HG02870 (cell line): Measurements from ENCODE around the gene ADGRL3.

Source experiments
- ATAC-seq: cut with Tn5 transposase; IDR thresholded peaks from one replicate; pipeline ENCODE4 v1.9.1; 2021; ENCODE audit warnings: mild to moderate bottlenecking, moderate library complexity; ENCODE audit not compliant: unreplicated experiment

The ADGRL3 gene

GRCh38 chr4:62030958-62031357 is 830.8 kb downstream of the ADGRL3 start:
- no peak for ATAC-seq

DNA sequence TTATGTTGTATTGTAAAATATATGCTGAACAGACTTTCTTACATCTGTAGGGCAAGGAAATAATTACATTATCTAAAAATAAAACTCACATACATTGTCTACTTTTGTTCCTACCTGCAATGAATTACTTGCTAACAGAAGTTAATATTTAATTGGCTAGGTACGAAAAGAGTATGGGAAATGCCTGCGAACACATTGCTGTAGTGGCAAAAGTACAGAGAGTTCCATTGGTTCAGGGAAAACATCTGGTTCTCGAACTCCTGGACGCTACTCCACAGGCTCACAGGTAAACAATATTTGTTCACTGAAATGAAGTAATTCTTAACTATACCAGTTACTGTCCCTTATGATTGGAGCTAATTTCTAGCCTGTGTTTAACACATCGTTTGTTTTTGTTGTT is 837.4 kb downstream of the ADGRL3 start:
- ATAC-seq: no peak

DNA sequence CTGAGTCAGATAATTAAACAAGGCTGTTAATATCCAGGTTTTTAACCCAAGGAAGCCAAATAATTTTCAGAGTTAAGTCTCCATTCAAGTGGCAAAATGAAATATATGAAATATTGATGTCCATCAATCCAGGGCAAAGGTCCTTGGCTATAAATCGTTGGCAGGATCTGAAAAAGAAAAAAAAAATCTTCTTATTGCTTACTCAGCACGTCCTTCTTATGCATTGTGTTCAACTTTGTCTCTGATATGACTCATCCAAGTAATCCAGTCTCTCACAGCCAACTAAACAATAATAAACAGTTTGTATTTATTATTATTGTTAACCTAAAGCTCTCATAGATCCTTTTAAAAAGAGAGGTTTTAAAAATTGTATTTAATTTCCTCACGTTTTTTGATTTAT is 851.2 kb downstream of the ADGRL3 start:
- no peak for ATAC-seq

GRCh38 chr4:62053974-62054373 is 853.8 kb downstream of the ADGRL3 start:
- ATAC-seq: no peak

- no peak for ATAC-seq
These were observed 856.9 kb downstream of the ADGRL3 start for GRCh38 chr4:62057031-62057430.

DNA sequence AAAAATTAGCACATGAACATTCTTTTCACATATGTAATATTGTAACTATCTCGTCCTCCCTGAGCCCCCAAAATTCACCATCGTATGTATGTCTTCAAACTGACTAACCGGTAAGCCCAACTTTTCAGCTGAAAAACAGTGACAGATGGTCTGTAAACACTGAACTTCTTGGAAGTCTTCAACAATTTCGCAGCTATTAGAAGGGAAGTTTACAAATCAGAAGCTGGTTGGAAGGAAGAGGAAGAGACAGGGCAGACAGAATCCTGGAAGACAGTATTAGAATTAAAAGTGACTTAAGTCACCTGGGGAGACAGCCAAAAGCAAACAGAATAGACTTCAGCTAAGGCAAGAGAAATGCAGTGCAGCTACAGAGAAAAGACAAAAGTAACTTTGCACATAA is 858.4 kb downstream of the ADGRL3 start:
- no peak for ATAC-seq

- no peak for ATAC-seq
These were observed 870.2 kb downstream of the ADGRL3 start for GRCh38 chr4:62070291-62070852.

DNA sequence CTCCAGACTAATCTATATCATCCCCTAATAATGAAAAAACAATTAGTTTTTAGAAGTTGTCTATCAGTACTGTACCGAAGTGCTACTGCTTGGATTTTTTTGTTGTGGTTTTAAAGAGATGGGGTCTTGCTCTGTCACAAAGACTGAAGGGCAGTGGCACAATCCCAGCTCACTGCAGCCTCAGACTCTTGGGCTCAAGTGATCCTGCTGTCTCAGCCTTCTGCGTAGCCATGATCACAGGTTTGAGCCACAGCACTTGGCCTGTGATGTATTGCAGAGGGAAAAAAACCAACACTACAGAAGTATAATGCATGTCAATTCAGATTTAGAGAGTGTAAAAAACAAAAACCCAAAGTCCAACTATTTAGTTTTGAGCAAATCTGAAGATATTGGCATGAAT is 875.0 kb downstream of the ADGRL3 start:
- no peak for ATAC-seq

DNA sequence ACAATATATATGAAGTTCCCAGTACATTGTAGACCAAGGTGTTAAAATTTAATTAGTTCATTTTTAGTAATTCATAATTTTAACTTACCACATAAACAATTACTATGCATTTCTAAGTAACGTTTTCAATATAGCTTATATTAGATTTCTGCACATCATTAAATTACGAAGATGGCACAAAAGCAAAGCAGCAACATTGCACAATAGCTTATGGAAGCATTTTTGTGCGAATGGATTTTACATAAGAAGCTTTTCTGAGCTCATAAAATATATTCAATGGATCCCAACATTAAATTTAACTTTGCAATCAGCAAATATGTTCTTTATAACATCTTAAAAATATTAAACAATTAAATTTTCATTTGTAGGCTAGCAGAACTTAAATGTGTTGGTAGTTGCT is 875.4 kb downstream of the ADGRL3 start:
- ATAC-seq: no peak

GRCh38 chr4:62077406-62077805 is 877.3 kb downstream of the ADGRL3 start:
- ATAC-seq: no peak

GRCh38 chr4:62080431-62080830 is 880.3 kb downstream of the ADGRL3 start:
- no peak for ATAC-seq

- no peak for ATAC-seq
These were observed 887.6 kb downstream of the ADGRL3 start for GRCh38 chr4:62087706-62088105.

DNA sequence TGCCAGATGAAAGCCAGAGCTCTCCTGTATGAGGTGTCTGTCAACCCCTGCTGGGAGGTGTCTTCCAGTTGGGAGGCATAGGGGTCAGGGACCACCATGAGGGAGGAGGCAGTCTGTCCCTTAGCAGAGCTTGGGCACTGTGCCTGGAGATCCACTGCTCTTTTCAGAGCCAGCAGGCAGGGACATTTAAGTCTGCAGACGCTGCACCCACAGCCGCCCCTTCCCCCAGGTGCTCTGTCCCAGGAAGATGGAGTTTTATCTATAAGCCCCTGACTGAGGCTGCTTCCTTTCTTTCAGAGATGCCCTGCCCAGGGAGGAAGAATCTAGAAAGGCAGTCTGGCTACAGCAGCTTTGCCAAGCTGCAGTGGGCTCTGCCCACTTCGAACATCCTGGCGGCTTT is 893.6 kb downstream of the ADGRL3 start:
- no peak for ATAC-seq

- ATAC-seq: no peak
These were observed 896.8 kb downstream of the ADGRL3 start for GRCh38 chr4:62096881-62097280.

GRCh38 chr4:62115216-62115615 is 915.1 kb downstream of the ADGRL3 start:
- ATAC-seq: no peak

DNA sequence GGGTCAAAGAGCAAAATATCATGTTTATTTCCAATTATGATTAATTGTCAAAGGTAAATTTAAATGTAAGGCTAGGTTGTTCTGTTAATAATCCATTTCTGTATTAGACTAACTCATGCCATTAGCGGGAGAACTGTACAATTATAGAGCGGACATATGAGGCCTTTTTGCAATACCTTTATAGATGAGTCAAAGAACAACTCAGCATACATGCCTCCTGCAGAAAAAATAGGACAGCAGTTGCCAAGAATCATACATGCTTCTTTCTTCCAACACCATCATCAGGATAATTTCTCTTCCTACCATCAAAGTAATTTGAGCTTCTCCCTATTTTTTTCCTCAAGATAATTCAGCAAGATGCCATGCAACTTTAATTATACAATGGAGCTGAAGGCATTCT is 917.8 kb downstream of the ADGRL3 start:
- ATAC-seq: no peak

DNA sequence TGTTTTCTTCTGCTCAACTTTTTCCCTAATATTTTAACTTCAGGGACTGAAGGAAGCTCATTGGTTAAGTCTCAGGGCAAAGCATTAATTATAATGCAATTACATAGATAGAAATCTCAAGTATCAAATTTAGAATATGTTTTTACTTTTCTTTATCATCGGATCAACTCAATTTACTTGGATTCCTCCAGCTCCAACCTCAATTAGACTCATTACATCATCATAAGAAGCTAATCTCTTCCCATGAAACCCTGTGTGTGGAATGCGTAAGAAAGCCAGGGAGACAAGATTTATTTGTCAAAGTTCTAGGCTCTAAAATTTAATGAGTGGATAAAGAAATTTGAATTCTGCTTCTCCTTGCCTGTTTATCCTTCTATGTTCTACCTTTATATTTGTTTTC is 918.4 kb downstream of the ADGRL3 start:
- ATAC-seq: no peak

GRCh38 chr4:62119195-62119594 is 919.1 kb downstream of the ADGRL3 start:
- no peak for ATAC-seq

DNA sequence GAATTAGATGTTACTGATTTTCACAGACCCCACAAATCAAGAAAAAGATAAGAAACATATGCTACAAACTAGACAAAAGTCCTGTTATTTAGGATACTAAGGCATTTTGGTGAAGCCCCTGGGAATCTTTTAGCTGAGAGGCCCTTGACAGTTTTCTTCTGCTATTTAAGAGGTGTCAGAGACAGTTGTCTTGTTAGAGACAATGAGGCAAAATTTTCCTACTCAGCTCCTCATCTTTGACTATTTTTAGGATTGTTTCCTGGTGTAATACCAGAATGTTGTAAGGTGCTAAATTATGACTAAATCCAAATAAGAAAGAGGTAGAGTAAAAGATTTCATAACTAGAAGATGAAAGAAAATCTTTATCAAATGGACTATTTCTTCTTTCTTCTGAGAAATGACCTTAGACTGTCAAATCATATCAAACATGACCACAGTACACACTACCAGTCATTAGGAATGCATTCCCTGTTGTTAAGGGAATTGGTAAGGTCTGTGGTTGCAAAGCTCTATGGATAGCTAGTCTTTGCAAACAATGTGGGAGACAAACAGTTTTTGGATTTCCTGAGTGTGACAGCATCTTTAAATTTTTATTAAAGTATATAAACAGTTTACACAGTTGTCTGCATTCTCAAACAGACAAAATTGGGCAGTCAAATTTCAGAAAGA is 926.1 kb downstream of the ADGRL3 start:
- no peak for ATAC-seq
